VCaP (cell line): Measurements from ENCODE around the gene CABLES2.

Experiments used
- H3K27ac ChIP-seq: fragments of 450-650 bp; 2 replicates; pipeline ENCODE4 v1.5.1; 2017
- TF ChIP-seq, protein P1 (sequence below): fragments of 450-650 bp; conservative IDR thresholded peaks from 2 replicates; pipeline ENCODE4 v1.5.1; 2017; ENCODE audit warnings: mild to moderate bottlenecking, moderate library complexity

The CABLES2 gene

DNA sequence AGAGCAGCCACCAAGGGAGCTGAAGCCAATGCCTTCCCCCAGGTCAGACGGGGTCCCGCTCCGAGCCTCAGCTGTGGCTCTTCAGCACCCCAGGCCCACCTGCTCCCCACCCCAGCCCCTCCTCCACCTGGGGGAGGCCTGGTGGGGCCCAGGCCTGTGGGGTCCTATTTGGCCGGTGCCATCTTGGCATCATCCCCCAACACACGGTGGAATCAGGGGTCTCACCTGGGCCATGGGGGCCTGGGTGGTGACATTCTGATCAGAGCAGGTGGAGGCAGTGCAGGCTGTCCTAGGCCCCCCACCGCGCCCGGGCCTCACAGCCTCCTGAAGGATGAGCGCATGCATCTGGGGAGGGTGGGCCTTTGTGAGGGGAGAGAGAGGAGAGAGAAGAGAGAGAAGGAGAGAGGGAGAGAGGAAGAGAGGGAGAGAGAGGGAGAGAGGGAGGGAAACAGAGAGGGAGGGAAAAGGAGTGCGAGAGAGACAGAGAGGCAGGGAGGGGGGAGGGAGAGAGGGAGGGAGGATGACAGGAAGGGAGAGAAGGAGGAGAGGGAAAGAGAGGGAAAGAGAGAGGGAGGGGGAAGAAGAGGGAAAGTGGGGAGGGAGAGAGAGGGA is 44.2 kb upstream of the CABLES2 start:
- TF ChIP-seq, protein P1, sequence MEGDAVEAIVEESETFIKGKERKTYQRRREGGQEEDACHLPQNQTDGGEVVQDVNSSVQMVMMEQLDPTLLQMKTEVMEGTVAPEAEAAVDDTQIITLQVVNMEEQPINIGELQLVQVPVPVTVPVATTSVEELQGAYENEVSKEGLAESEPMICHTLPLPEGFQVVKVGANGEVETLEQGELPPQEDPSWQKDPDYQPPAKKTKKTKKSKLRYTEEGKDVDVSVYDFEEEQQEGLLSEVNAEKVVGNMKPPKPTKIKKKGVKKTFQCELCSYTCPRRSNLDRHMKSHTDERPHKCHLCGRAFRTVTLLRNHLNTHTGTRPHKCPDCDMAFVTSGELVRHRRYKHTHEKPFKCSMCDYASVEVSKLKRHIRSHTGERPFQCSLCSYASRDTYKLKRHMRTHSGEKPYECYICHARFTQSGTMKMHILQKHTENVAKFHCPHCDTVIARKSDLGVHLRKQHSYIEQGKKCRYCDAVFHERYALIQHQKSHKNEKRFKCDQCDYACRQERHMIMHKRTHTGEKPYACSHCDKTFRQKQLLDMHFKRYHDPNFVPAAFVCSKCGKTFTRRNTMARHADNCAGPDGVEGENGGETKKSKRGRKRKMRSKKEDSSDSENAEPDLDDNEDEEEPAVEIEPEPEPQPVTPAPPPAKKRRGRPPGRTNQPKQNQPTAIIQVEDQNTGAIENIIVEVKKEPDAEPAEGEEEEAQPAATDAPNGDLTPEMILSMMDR, result no peak
- H3K27ac ChIP-seq, result no peak overlapping the region

DNA sequence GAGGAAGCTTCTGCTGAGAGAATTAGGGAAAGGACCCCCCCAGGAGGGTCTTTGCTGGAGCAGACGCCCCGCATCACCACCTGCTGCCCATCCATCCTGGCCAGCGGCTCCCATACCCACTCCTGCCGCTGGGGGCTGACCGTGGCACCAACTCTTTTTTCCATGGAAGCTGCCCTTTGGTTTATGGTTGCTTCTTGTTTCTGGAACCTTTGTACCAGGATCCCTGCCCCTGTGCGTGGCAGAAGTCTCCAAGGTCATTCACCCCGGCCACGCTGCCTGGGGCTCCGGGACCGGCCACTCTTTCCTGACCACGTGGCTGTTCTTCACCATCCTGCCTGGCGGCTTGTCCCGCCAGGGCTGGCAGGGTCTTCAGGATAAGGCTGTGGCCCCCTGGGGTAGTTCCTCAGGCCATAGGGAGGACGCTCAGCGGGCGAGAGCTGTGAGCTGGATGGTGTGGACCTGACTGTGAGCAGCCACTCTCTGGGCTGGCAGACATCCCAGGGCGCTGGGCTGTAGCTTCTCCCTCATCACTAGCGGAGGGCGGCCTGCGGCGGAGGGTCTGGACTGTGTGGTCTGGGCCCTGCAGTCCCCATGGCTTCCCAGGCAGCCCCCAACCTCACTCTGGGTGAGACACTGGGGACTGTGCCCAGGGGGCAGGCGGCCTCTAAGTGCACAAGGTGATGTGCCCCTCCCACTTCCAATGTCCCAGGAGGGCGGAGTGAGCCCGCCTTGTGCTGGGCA is 43.0 kb upstream of the CABLES2 start:
- TF ChIP-seq, protein P1, result peak; percentile 32
- H3K27ac ChIP-seq, result no peak overlapping the region

DNA sequence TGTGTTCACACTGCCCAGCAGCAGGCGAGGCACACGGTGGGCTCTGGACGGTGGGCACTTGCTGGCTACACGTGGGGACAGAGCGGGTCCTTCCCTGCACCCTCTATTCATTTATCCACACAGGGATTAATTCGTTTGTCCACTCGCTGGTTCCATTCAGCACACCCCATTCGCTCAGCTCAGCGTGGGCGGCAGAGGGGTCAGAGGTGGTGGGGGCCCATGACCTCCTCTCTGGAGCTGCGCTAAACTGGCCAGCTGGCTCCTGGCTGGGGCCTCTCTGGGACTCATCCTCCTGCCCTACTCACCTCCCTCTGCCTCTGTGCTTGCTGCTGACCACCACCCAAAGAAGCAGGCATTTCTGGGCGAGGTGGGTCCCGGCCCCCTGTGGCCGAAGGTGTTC is 41.7 kb upstream of the CABLES2 start:
- TF ChIP-seq, protein P1, result no peak
- H3K27ac ChIP-seq, result no peak overlapping the region

DNA sequence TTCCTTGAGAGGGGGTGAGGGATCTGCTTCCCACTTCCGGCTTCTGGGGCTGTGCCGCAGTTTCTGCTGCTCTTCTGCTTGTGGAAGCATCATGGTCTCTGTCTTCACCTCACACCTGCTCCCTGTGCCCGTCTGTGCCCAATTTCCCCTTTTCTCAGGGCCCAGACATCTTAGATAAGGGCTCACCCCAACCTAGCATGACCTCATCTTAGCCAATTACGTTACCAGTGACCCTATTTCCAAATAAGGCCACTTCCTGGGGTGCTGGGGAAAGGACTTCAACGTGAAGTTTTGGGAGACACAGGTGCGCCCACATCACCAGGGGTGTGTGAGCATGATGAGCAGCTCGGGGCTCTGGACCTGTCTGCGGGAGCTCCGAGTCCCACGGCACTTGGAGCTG is 41.0 kb upstream of the CABLES2 start:
- TF ChIP-seq, protein P1, result no peak
- H3K27ac ChIP-seq, result no peak overlapping the region

DNA sequence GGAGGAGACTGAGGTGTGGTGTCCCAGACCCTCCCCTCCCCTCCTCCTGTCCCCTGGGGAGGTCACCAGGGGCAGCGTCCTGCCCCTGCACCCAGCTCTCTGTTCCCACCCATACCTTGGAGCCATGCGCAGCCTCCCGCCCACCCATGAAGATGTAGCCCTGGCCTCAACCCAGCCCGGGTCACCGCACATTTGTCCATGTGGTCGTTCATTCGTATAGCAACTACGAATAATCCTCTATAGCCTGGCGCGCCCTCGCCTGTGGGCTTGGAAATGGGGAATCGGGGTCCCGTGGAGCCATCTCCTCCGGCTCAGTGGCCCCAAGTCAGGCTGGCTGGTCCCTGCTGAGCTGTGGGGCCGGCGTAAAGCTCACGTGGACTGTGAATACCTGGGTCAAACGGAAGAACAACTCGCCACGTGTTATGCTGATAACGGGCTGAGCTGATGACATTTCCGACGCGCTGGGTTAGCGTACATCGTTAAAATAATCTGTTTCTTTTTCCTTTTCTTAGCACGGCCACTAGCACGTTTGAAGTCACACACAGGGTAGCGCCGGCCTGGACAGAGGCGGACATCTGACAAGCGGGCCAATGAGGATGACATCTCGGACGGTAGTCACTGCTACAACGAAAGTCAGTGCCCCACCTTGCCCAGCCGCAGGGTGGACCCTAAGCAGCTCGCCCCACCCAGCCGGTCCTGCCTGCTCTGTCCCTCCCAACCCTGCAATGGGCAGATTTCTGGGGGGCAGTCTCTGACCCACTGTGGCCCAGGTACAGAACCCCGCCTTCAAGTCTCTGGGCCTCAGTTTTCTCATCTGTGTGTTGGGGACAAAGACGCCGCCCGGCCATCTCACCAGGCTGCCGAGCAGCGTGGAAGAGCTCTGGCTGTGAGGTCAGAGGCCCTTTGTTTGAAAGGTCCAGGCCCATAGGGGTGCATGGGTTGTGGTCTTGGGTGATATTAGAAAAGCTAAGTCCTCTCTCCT is 40.1 kb upstream of the CABLES2 start:
- H3K27ac ChIP-seq, result no peak overlapping the region
- TF ChIP-seq, protein P1, result no peak

DNA sequence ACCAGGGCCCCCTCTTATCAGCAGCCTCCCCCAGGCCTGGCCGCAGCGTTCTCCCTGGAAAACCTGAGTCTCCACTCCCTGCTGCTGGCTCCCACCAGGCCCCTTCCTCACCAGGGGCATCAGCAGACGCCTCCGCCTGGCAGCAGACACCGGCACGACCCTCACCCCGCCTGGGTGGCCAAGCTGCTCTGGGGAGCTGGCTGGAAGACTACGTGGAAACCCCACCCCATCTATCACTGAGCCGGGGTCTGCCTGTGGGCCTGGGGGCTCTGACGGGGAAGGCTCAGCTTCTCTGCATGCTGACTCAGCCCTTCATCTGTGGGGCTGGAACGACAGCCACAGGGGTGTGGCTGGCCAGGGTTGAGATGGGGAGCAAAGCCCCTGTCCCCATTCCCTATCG is 39.4 kb upstream of the CABLES2 start:
- TF ChIP-seq, protein P1, result no peak
- no peak overlapping the region for H3K27ac ChIP-seq
